A673 (cell line): Measurements from ENCODE around the gene NRDC. TPM values are rescaled to one million over a fixed set of nuclear protein-coding genes. Genes with fewer than 3 reads are reported as not detected.

Source experiments
- BruUV-seq: library from RNA; stranded (reverse); fragments of 400-500 nt; replicated peaks from 2 replicates; lab custom pipeline; 2021; lab: Mats Ljungman, UMichigan
- CTCF ChIA-PET: fragments of 300-600 bp; sonication (Branson Sonifier 250); formaldehyde crosslinking; loops from one replicate; lab custom pipeline; 2022; ENCODE audit warnings: antibody characterized with exemption; lab: Charles Lee
- POLR2A ChIA-PET: fragments of 300-600 bp; sonication (Branson Sonifier 250); formaldehyde crosslinking; loops from one replicate; lab custom pipeline; 2022; ENCODE audit warnings: antibody characterized with exemption; ENCODE audit not compliant: low non-redundant PET; lab: Charles Lee
- DNase-seq: peaks from one replicate; pipeline ENCODE4 v3.0.0-alpha.2; 2015; ENCODE audit warnings: low spot score
- H3K27ac ChIP-seq: fragments of 200-600 bp; sonication (generic); 2 replicates; pipeline ENCODE4 v1.5.1; 2016; ENCODE audit warnings: mixed run types, low read depth, mild to moderate bottlenecking, mixed read lengths, antibody characterized with exemption, low read length; ENCODE audit not compliant: poor library complexity, severe bottlenecking
- H3K27me3 ChIP-seq: fragments of 200-600 bp; sonication (generic); replicated peaks from 2 replicates; pipeline ENCODE4 v1.6.1; 2017; ENCODE audit warnings: mixed run types, low read depth, mild to moderate bottlenecking, mixed read lengths, antibody characterized with exemption, low read length; ENCODE audit not compliant: insufficient read depth, poor library complexity
- H3K36me3 ChIP-seq: fragments of 200-600 bp; sonication (generic); 2 replicates; pipeline ENCODE4 v1.6.1; 2016; ENCODE audit warnings: mixed run types, mild to moderate bottlenecking, mixed read lengths, antibody characterized with exemption, low read length; ENCODE audit not compliant: insufficient read depth, poor library complexity, severe bottlenecking
- H3K4me1 ChIP-seq: fragments of 200-600 bp; sonication (generic); 2 replicates; pipeline ENCODE4 v1.6.1; 2017; ENCODE audit warnings: mixed run types, mild to moderate bottlenecking, mixed read lengths, antibody characterized with exemption, low read length; ENCODE audit not compliant: insufficient read depth, poor library complexity, severe bottlenecking
- H3K4me3 ChIP-seq: fragments of 200-600 bp; sonication (generic); 2 replicates; pipeline ENCODE4 v1.5.1; 2016; ENCODE audit warnings: low read depth, mixed run types, mild to moderate bottlenecking, mixed read lengths, low read length; ENCODE audit not compliant: poor library complexity, severe bottlenecking
- H3K9me3 ChIP-seq: fragments of 200-600 bp; sonication (generic); 2 replicates; pipeline ENCODE4 v1.6.1; 2016; ENCODE audit warnings: mixed run types, low read depth, mild to moderate bottlenecking, mixed read lengths, antibody characterized with exemption, low read length; ENCODE audit not compliant: poor library complexity, severe bottlenecking
- CTCF ChIP-seq: fragments of 300-800, 200-600 bp; sonication (generic); conservative IDR thresholded peaks from 2 replicates; pipeline ENCODE4 v1.5.1; 2017; ENCODE audit warnings: low read depth, mild to moderate bottlenecking, antibody characterized with exemption, low read length, moderate library complexity, mixed read lengths
- EZH2 ChIP-seq: fragments of 200-600 bp; sonication (generic); IDR thresholded peaks from 2 replicates; pipeline ENCODE4 v1.6.1; 2017; ENCODE audit warnings: borderline replicate concordance, low read depth, mild to moderate bottlenecking, mixed read lengths, antibody characterized with exemption, low read length; ENCODE audit not compliant: poor library complexity, severe bottlenecking
- intact Hi-C: fragments of 100-400 bp; cut with micrococcal nuclease; formaldehyde crosslinking; loops from one replicate; pipeline ENCODE4 v1.10.0; 2022; ENCODE audit not compliant: unreplicated experiment
- total RNA-seq: library from RNA; stranded (reverse); gene quantifications from 2 replicates; pipeline ENCODE4 v1.2.3, GENCODE V29; 2021

The NRDC gene
- total RNA-seq, 1 experiment from 2014 or later, result 1,009 TPM

DNA sequence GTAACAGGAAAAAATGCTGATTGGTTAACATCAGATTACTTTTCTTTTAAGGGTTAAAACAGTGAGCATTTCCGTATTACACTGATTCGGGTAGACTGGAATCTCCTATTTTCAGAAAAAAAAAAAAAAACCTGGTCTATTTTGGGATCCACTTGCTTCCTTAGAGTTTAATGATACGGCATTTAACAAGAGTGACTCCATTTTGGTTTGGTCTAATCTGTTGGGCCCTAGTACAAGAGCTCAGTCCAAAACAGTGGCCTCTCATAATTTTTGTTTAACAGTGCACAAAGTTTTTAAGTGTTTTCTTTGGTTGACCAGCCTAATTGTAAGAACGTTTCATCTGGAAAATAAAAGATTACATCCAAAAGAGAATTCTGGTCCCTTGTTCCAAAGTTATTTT is 120.2 kb downstream of the NRDC start:
- no peaks in the 10 kb centered on the region for H3K9me3 ChIP-seq
- no peaks in the 10 kb centered on the region for H3K27me3 ChIP-seq
- peaks cover 6% of the 10 kb centered on the region for H3K36me3 ChIP-seq
- no peak overlapping the region for H3K4me3 ChIP-seq
- H3K27ac ChIP-seq, result no peak overlapping the region
- no peak for DNase-seq
- ChIA-PET CTCF (no interaction called here), POLR2A (interaction anchor here (0.6 kb wide), 1 partner anchor 136 kb away, joined by 5 read pairs; no protein-coding TSS in a partner anchor)
- no TSS peak for BruUV-seq
- intact Hi-C loops, result no loop called here
- no peaks in the 10 kb centered on the region for H3K4me1 ChIP-seq
- TF ChIP-seq CTCF (no peak), EZH2 (no peak)

GRCh38 chr1:51756290-51756689 is 122.2 kb downstream of the NRDC start:
- Histone ChIP-seq H3K27me3 (no peaks in the 10 kb centered on the region), H3K27ac (no peak overlapping the region), H3K4me3 (no peak overlapping the region), H3K4me1 (no peaks in the 10 kb centered on the region), H3K9me3 (no peaks in the 10 kb centered on the region), H3K36me3 (peaks cover 16% of the 10 kb centered on the region)
- POLR2A ChIA-PET, result interaction anchor here (0.7 kb wide), 1 partner anchor 28 kb away, joined by 3 read pairs; no protein-coding TSS in a partner anchor
- DNase-seq, result no peak
- intact Hi-C loops, result no loop called here
- BruUV-seq, result no TSS peak
- CTCF ChIA-PET, result no interaction called here
- no peak for TF ChIP-seq CTCF
- no peak for TF ChIP-seq EZH2

DNA sequence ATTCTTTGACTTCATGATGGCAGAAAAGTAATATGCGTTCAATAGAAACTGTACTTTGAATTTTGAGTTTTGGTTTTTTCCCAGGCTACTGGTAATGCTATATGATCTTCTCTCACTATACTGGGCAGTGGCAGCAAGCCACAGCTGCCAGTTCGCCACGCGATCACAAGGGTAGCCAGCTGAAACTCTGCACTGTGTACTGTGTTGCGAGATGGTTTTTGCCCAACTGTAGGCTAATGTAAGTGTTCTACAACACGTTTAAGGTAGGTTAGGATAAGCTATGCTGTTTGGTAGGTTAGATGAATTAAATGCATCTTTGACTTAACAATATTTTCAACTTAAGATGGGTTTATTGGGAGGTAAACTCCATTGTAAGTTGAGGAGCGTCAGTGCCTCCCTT is 123.1 kb downstream of the NRDC start:
- H3K9me3 ChIP-seq, result no peaks in the 10 kb centered on the region
- no peak overlapping the region for H3K27ac ChIP-seq
- H3K36me3 ChIP-seq, result peaks cover 16% of the 10 kb centered on the region
- POLR2A ChIA-PET, result no interaction called here
- TF ChIP-seq EZH2 (no peak), CTCF (no peak)
- intact Hi-C loops, result no loop called here
- H3K4me1 ChIP-seq, result no peaks in the 10 kb centered on the region
- no peaks in the 10 kb centered on the region for H3K27me3 ChIP-seq
- CTCF ChIA-PET, result no interaction called here
- DNase-seq, result no peak
- H3K4me3 ChIP-seq, result no peak overlapping the region
- no TSS peak for BruUV-seq
